Epidermal melanocyte (primary cell): ENCODE measurements around the gene PRTG.
"Not testable (repeated sequence)": the region's sequence is repeated elsewhere in the genome, so short reads cannot be mapped to it uniquely, and the experiment has no call there.

Source experiments
- DNase-seq: peaks from one replicate; pipeline ENCODE4 v3.0.0; 2011; ENCODE audit warnings: low spot score; ENCODE audit not compliant: insufficient read length

PRTG gene, protein sequence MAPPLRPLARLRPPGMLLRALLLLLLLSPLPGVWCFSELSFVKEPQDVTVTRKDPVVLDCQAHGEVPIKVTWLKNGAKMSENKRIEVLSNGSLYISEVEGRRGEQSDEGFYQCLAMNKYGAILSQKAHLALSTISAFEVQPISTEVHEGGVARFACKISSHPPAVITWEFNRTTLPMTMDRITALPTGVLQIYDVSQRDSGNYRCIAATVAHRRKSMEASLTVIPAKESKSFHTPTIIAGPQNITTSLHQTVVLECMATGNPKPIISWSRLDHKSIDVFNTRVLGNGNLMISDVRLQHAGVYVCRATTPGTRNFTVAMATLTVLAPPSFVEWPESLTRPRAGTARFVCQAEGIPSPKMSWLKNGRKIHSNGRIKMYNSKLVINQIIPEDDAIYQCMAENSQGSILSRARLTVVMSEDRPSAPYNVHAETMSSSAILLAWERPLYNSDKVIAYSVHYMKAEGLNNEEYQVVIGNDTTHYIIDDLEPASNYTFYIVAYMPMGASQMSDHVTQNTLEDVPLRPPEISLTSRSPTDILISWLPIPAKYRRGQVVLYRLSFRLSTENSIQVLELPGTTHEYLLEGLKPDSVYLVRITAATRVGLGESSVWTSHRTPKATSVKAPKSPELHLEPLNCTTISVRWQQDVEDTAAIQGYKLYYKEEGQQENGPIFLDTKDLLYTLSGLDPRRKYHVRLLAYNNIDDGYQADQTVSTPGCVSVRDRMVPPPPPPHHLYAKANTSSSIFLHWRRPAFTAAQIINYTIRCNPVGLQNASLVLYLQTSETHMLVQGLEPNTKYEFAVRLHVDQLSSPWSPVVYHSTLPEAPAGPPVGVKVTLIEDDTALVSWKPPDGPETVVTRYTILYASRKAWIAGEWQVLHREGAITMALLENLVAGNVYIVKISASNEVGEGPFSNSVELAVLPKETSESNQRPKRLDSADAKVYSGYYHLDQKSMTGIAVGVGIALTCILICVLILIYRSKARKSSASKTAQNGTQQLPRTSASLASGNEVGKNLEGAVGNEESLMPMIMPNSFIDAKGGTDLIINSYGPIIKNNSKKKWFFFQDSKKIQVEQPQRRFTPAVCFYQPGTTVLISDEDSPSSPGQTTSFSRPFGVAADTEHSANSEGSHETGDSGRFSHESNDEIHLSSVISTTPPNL

DNA sequence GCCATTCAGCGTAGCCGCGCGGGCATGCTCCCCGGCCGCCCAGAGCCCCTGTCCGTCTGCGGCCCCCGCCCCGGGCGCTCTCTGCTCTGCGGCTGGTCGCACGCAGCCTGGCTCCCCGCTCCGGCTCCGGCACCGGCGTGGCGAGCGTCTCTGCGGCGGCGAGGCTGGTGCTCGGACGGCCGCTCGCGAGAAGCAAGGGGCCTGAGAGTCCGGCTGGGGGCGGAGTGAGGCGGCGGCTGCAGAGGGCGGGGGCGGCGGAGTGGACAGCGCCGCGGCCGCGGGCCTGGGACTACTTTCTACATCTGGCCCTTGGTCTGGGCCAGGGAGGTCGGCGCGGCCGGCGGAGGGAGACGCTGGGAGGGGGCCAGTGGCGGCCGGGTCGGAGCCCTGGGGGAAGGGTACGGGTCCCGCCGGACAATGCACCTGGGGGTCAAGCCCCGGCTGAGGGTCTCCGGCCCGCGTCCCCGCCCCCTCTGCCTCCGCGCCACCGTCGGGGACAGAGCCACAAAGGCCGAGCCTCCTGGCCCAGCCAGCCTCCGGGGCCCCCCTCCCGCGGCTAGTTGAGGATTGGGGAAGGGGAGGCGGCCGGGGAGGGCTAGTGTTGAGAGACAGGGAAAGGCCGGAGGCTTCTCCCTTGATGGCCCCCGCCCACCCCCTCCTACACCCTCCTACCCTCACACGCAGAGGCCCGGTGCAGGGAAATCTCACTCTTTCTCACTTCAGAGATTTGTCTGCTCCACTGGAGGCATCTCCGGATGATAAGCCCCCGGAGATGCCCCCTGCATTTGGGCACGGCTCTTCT, at the start of gene PRTG:
Gene PRTG (minus strand): TSS at position 226 of the 802 bp plus-strand sequence. CDS start 221 bp downstream, at position 5.
- peak; percentile 79 for DNase-seq

- no peak for DNase-seq
Observed at GRCh38 chr15:55791551-55792400, 48.8 kb upstream of the PRTG start.

DNA sequence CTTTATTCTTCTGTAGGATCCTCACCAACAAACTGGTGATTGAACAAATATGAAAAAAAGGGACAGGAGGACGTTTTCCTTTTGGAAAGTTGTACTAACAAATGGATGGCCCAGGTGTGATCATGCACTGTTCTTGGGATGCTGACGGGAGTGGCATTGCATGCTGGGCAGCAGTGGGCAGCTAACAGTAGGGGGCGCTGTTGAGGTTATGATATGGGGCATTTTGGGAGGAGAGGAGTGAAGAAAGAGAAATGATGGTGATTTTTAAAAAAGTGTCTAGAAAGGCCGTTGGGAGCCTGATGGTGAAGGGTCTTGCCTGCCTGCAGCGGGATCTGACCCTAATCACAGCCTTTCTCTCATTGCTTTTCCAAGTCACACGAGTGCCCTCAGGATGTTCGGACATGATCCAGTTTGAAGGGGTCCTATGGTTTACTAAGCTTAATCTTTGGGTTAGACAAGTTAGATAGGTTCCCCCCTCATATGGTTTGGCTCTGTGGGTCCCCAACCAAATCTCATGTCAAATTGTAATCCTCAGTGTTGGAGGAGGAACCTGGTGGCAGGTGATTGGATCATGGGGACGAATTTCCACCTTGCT, 46.2 kb upstream of the PRTG start:
- DNase-seq: no peak

- DNase-seq: no peak
Observed at GRCh38 chr15:55786341-55786740, 43.4 kb upstream of the PRTG start.

- not testable (repeated sequence) for DNase-seq
Observed at GRCh38 chr15:55785593-55785992, 42.6 kb upstream of the PRTG start.

DNA sequence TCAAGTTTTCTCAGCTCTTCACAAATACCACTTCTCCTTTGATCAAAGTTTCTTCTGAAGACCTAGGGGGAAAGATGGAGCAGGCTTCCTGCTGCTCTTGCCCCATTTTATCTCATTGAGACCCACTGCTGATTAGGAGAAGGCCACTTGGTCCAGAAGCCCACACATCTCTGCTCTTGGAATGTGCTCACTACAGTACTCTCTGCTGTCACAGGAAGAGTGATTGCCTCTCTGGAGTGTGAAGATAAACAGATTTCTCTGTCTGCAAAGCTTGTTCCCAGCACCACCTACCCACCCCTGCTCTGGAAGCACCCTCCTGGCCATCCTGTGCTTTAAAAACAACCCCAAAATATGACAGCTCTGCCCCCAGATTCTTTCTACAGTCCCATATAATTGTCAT, 41.3 kb upstream of the PRTG start:
- no peak for DNase-seq

GRCh38 chr15:55782901-55783300, 39.9 kb upstream of the PRTG start:
- no peak for DNase-seq

- DNase-seq: no peak
Observed at GRCh38 chr15:55780292-55780691, 37.3 kb upstream of the PRTG start.

DNA sequence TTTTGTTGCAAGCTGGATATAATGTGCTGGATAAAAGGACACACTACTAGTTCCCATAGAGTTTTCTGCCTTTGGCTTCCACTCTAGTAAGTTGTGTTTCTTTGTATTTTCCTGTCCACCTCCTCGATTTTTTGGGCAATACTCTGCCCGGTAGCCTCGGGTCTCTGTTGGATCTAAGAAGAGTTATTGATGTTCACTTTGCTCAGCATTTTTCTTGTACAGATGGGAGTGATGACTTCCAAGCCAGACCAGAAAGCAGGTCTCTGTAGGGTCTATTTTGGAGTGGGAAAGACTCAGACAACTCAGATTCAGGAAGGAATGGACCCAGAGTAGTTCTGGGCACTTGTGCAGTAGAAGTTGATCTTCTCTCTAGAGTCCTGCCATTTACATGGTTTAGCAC, 36.0 kb upstream of the PRTG start:
- no peak for DNase-seq

DNA sequence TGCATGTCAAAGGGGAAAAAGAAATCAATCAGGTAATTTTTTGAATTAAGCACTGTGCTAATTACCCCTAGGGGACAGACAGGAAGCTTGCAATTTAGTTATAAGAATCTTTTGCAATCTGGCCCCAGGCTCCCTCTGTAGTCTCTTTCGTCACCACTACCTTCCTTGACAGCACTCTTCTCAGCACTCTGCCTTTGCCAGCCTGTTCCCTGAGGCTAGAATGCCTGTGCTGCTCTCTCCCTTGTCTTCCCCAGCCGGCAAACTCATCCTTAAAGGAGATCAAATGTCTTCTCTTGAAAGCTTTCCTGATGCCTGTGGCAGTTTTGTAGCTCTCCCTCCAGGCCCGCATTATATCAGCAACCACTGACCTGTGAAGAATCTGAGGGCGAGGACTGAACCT, 32.4 kb upstream of the PRTG start:
- DNase-seq: peak; percentile 76

DNA sequence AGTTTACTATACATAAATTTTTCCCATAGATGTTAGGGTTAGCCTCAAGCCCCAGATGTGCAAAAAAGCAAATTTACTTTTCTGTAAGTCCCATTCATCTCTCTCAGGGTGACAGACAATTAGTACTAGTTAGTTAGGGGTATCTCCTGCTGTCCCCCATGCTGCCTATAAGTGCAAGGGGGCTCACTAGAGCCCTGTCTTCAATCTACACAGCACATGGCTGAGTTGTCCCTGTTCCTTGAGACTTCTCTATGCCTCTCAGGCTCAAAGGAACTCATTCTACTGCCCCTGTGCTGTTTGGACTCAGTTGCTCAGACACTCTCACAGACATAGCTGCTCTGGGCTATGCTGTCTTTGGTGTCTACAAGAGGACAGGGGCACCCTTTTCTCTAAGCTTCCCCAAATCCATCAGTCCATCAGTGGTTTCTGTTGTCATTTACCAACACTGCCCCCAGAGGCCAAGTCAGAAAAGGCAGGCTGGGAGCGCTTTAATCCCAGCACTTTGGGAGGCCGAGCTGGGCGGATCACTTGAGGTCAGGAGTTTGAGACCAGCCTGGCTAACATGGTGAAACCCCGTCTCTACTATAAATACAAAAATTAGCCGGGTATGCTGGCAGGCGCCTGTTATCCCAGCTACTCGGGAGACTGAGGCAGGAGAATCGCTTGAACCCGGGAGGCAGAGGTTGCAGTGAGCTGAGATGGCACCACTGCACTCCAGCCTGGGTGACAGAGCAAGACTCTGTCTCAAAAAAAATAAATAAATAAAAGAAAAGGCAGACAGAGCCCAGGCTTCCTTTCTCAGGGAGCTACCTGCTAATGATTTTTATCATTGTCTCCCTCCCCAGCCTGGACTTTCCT, 31.4 kb upstream of the PRTG start:
- no peak for DNase-seq

DNA sequence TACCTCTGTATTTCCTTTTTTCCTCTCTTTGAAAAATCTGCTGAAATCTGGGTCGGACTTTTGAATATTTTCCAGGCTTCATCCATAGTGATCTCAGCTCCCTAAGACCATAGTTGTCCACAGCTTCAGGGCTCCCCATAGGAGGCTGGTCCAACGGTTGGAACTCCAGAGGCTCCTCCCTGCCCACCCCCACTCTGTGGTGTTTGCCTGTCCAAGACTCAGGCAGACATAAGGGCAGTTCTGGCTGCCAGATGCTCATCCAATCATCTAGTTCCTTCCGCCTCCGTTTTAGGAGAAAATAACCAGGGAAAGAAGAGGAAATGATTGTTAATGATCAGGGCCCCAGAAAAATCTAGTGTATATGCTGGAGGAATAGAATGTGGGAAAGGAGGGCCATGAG, 27.9 kb upstream of the PRTG start:
- DNase-seq: no peak

GRCh38 chr15:55770261-55770660, 27.3 kb upstream of the PRTG start:
- no peak for DNase-seq

DNA sequence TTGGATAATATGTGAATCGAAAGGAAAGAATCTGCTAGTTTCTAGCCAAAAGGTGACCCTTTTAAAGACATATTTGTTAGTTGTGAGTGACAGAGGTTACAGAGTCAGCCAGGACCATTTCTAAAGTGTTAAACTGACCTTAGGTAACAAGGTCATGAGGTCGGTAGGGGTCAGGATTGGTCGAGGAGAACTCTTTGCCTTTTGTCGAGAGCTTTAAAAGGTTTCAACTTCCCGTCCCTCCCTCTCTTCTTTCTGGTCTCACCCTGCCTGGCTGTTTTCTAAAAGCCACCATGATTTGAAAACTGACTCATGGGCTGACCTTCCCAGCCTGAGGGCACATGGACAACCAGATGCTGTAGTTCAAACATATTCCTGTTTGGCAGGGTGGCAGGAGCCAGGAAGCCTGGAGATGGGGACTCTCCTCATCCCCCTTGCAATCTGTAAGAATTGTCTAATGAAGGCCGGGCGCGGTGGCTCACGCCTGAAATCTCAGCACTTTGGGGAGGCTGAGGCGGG, 25.8 kb upstream of the PRTG start:
- DNase-seq: no peak

DNA sequence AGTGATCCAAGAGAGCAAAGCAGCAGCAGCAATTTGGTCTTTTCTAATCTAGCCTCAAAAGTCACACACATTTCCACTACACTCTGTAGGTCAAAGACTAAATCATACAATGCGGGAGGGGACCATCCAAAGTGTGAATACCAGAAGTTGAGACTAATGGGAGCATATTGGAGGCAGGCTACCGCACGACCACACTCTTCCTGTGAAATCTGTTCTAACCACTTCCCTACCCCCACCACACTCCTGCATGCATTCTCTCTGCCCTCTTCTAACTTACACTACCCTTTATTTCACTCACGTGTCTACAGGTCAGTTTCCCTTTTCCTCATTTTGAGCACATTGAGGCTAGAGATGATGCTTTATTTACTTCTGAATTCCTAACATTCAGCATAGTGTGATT, 23.7 kb upstream of the PRTG start:
- no peak for DNase-seq

GRCh38 chr15:55764398-55764797, 21.4 kb upstream of the PRTG start:
- DNase-seq: no peak

GRCh38 chr15:55758580-55758986, 15.6 kb upstream of the PRTG start:
- no peak for DNase-seq

- DNase-seq: not testable (repeated sequence)
Observed at GRCh38 chr15:55753433-55753832, 10.5 kb upstream of the PRTG start.

GRCh38 chr15:55750706-55751105, 7.8 kb upstream of the PRTG start:
- no peak for DNase-seq
